Activated CD4-positive, alpha-beta memory T cell treated with anti-CD3 and anti-CD28 coated beads for 36 hours (primary cell): ENCODE results near the gene DAPK1. TPM values are rescaled to one million over a fixed set of nuclear protein-coding genes. Genes with fewer than 3 reads are reported as not detected.

Source experiments
- CTCF ChIA-PET: fragments of 350-600 bp; sonication (Branson Sonifier 250); formaldehyde crosslinking; loops from one replicate; lab custom pipeline; 2021; ENCODE audit warnings: antibody characterized with exemption, inconsistent platforms; lab: Charles Lee
- POLR2A ChIA-PET: fragments of 350-600 bp; sonication (Branson Sonifier 250); formaldehyde crosslinking; loops from one replicate; lab custom pipeline; 2021; ENCODE audit warnings: antibody characterized with exemption; lab: Charles Lee
- DNase-seq: peaks from one replicate; pipeline ENCODE4 v3.0.0-alpha.2; 2020
- H3K27ac Mint-ChIP-seq: one replicate; pipeline ENCODE4 v1.8.0; 2021; ENCODE audit warnings: mixed read lengths
- H3K27me3 Mint-ChIP-seq: one replicate; pipeline ENCODE4 v1.8.0; 2021; ENCODE audit warnings: mixed read lengths
- H3K36me3 Mint-ChIP-seq: one replicate; pipeline ENCODE4 v1.8.0; 2021; ENCODE audit warnings: mixed read lengths
- H3K4me1 Mint-ChIP-seq: one replicate; pipeline ENCODE4 v1.8.0; 2021; ENCODE audit warnings: low read depth, mixed read lengths
- H3K4me3 Mint-ChIP-seq: one replicate; pipeline ENCODE4 v1.8.0; 2021; ENCODE audit warnings: mild to moderate bottlenecking, mixed read lengths
- H3K9me3 Mint-ChIP-seq: one replicate; pipeline ENCODE4 v1.8.0; 2021; ENCODE audit warnings: mixed read lengths
- intact Hi-C: fragments of 100-400 bp; cut with micrococcal nuclease; formaldehyde crosslinking; loops from one replicate; pipeline ENCODE4 v1.15.1; 2023
- total RNA-seq, 2 experiments: library from RNA; stranded (reverse); gene quantifications; one replicate each; pipeline ENCODE4 v1.2.3, GENCODE V29; 2021

Gene DAPK1
- total RNA-seq, 2 experiments from 2014 or later = 1.9 to 3.3 TPM

- no peak overlapping the region for H3K4me3 Mint-ChIP-seq
- intact Hi-C loops = no loop called here
- H3K9me3 Mint-ChIP-seq = peaks cover 10% of the 10 kb centered on the region
- H3K27me3 Mint-ChIP-seq = peaks cover 15% of the 10 kb centered on the region
- POLR2A ChIA-PET = no interaction called here
- H3K27ac Mint-ChIP-seq = no peak overlapping the region
- H3K4me1 Mint-ChIP-seq = no peaks in the 10 kb centered on the region
- no peaks in the 10 kb centered on the region for H3K36me3 Mint-ChIP-seq
- CTCF ChIA-PET = no interaction called here
- DNase-seq = no peak
Observed at GRCh38 chr9:87751423-87751822, 253.8 kb downstream of the DAPK1 start.

GRCh38 chr9:87751868-87752267 lies 254.2 kb downstream of the DAPK1 start:
- no peak for DNase-seq
- H3K4me1 Mint-ChIP-seq = no peaks in the 10 kb centered on the region
- no peaks in the 10 kb centered on the region for H3K36me3 Mint-ChIP-seq
- ChIA-PET CTCF (no interaction called here), POLR2A (no interaction called here)
- H3K27me3 Mint-ChIP-seq = peaks cover 15% of the 10 kb centered on the region
- intact Hi-C loops = no loop called here
- no peak overlapping the region for H3K27ac Mint-ChIP-seq
- H3K9me3 Mint-ChIP-seq = peaks cover 10% of the 10 kb centered on the region
- no peak overlapping the region for H3K4me3 Mint-ChIP-seq

GRCh38 chr9:87753313-87753712 lies 255.6 kb downstream of the DAPK1 start:
- Mint-ChIP-seq H3K36me3 (no peaks in the 10 kb centered on the region), H3K4me1 (no peaks in the 10 kb centered on the region), H3K27me3 (peaks cover 10% of the 10 kb centered on the region), H3K9me3 (peaks cover 10% of the 10 kb centered on the region), H3K27ac (no peak overlapping the region), H3K4me3 (no peak overlapping the region)
- DNase-seq = no peak
- CTCF ChIA-PET = interaction anchor here (0.6 kb wide), 1 partner anchor 21 kb away, joined by 5 read pairs; no protein-coding TSS in a partner anchor
- POLR2A ChIA-PET = no interaction called here
- intact Hi-C loops = no loop called here

Other genes with a start within 250 kb of the DAPK1 start
- gene CTSL, start 228.3 kb downstream of the DAPK1 start, total RNA-seq = 10 to 100 TPM; 26.1 to 33.7 TPM